ENCODE measurements around the gene ARHGAP15.

ARHGAP15 gene

DNA sequence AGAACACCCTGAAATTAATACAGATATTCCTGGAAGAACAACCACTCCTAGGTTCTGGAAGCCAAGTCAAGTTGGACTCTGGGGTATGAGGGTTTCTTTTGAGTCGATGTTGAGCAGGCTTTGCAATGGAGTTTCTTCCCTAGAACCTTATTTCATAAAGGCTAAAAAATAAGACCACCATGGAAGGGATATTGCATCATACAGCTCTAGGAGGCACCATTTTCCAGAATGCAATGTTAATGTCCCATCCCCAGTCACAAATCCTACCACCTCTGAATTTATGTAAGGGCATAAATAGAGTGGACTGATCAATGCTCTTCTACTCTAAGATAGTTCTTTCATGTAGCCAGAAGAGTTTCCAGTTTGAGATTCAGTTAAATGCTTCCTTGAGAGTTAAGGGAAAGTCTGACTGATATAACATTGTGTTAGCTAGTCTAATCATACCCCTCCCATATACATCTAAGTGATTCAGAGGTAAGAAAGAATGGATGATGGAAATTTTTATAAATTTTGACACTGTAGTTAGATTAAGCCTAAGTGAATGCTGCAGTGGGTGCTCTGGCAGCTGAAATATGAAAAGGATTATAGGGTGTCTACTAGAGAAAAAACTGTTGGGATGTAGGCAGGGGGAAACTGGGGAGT is 22.0 kb downstream of the ARHGAP15 start:
- H3K4me1 Mint-ChIP-seq, result peaks cover 86% of the 10 kb centered on the region
- CTCF ChIA-PET, result interaction anchor here (0.6 to 0.7 kb wide), 2 partner anchors 10 to 109 kb away, joined by 3 to 4 read pairs; no protein-coding TSS in a partner anchor
- H3K36me3 Mint-ChIP-seq, result peaks cover 57% of the 10 kb centered on the region
- DNase-seq, result no peak
- peak overlapping the region; percentile 80 for H3K27ac Mint-ChIP-seq
- H3K9me3 Mint-ChIP-seq, result no peaks in the 10 kb centered on the region
- no peak overlapping the region for H3K4me3 Mint-ChIP-seq
- no peaks in the 10 kb centered on the region for H3K27me3 Mint-ChIP-seq

- H3K36me3 Mint-ChIP-seq, result peaks cover 55% of the 10 kb centered on the region
- H3K4me3 Mint-ChIP-seq, result no peak overlapping the region
- no peaks in the 10 kb centered on the region for H3K27me3 Mint-ChIP-seq
- H3K9me3 Mint-ChIP-seq, result no peaks in the 10 kb centered on the region
- CTCF ChIA-PET, result interaction anchor here (0.6 to 1.3 kb wide), 2 partner anchors 24 to 53 kb away, joined by 3 to 5 read pairs; no protein-coding TSS in a partner anchor
- H3K27ac Mint-ChIP-seq, result peak overlapping the region; percentile 80
- peaks cover 83% of the 10 kb centered on the region for H3K4me1 Mint-ChIP-seq
- no peak for DNase-seq
Measured at GRCh38 chr2:143152219-143152618, 23.0 kb downstream of the ARHGAP15 start.

DNA sequence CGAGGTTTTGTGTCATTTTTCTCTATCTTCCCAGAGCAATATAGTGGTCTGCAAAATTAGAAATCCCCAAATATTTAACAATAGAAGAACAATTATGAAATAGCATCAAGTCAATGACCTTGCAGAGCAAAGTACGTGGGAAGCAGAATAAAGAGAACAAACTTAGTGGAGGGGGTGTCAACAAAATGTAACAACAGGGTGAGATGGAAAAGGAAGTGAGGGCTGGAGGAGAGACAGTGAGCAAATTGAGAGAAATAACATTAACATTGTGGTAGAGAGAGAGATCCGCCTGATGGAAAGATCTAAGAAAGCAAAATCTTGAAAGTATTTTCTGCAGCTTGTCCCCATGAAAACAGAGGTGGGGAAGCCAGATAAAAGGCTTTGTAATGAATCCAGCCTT is 23.4 kb downstream of the ARHGAP15 start:
- CTCF ChIA-PET, result interaction anchor here (0.6 to 1.3 kb wide), 2 partner anchors 24 to 52 kb away, joined by 3 to 5 read pairs; no protein-coding TSS in a partner anchor
- peaks cover 83% of the 10 kb centered on the region for H3K4me1 Mint-ChIP-seq
- H3K9me3 Mint-ChIP-seq, result no peaks in the 10 kb centered on the region
- no peak overlapping the region for H3K4me3 Mint-ChIP-seq
- H3K27ac Mint-ChIP-seq, result peak overlapping the region; percentile 80
- H3K27me3 Mint-ChIP-seq, result no peaks in the 10 kb centered on the region
- DNase-seq, result no peak
- H3K36me3 Mint-ChIP-seq, result peaks cover 56% of the 10 kb centered on the region

GRCh38 chr2:143155661-143156060 is 26.4 kb downstream of the ARHGAP15 start:
- CTCF ChIA-PET, result interaction anchor here (0.6 to 1.2 kb wide), 3 partner anchors 17 to 137 kb away, joined by 3 read pairs; no protein-coding TSS in a partner anchor
- no peak overlapping the region for H3K4me3 Mint-ChIP-seq
- peaks cover 82% of the 10 kb centered on the region for H3K4me1 Mint-ChIP-seq
- H3K27me3 Mint-ChIP-seq, result no peaks in the 10 kb centered on the region
- peaks cover 55% of the 10 kb centered on the region for H3K36me3 Mint-ChIP-seq
- DNase-seq, result no peak
- H3K27ac Mint-ChIP-seq, result no peak overlapping the region
- H3K9me3 Mint-ChIP-seq, result no peaks in the 10 kb centered on the region

DNA sequence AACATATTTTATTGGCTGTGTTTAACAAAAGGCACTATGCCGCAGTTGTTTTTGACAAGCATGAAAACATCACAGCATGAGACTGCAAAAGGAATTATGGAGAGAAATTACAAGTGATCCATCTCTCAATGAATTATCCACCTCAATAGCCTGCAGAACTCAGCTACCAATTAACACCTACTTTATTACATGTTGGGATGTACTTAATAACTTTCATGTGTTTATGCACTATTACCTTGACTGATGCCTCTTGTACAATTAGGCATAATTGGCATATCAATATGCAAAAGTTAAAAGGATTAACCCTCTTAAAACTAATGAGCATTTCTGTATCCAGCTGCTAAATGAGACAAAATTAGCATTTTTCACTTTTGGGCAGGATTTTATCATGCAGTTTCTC is 27.8 kb downstream of the ARHGAP15 start:
- H3K4me3 Mint-ChIP-seq, result no peak overlapping the region

GRCh38 chr2:143157418-143157817 is 28.2 kb downstream of the ARHGAP15 start:
- Mint-ChIP-seq H3K9me3 (no peaks in the 10 kb centered on the region), H3K27ac (no peak overlapping the region), H3K27me3 (no peaks in the 10 kb centered on the region), H3K4me1 (peaks cover 82% of the 10 kb centered on the region), H3K4me3 (no peak overlapping the region), H3K36me3 (peaks cover 59% of the 10 kb centered on the region)
- CTCF ChIA-PET, result interaction anchor here (1.0 to 1.6 kb wide), 4 partner anchors 20 to 101 kb away, joined by 3 to 11 read pairs (median 4); no protein-coding TSS in a partner anchor
- DNase-seq, result no peak

More for the DNA sequence above, 27.8 kb downstream of the ARHGAP15 start:
- Mint-ChIP-seq H3K4me1 (peaks cover 82% of the 10 kb centered on the region), H3K36me3 (peaks cover 59% of the 10 kb centered on the region), H3K27ac (no peak overlapping the region), H3K9me3 (no peaks in the 10 kb centered on the region), H3K27me3 (no peaks in the 10 kb centered on the region)
- CTCF ChIA-PET, result interaction anchor here (1.6 kb wide), 3 partner anchors 19 to 102 kb away, joined by 3 to 11 read pairs (median 4); no protein-coding TSS in a partner anchor
- no peak for DNase-seq

DNA sequence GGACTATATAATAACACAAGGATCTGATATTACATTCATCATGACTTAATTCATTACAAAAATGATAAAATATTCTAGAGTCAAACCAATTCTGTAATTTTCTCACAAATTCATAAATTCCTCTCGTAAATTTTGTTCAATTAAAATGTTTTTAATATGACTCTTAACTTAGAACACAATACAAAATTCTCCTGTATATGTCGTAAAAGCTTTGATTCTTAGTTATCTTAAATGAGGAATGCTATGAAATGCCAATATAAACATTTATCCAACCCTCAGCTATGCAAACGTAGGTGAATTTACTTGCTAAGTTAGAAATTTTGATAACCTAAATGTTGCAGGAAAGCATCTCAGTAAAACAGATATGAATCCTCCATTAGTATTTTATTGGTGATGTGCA is 28.9 kb downstream of the ARHGAP15 start:
- no peak overlapping the region for H3K27ac Mint-ChIP-seq
- no peak for DNase-seq
- H3K4me1 Mint-ChIP-seq, result peaks cover 80% of the 10 kb centered on the region
- peaks cover 58% of the 10 kb centered on the region for H3K36me3 Mint-ChIP-seq
- CTCF ChIA-PET, result interaction anchor here (0.7 to 4.9 kb wide), 5 partner anchors 20 to 101 kb away, joined by 3 to 39 read pairs (median 3); no protein-coding TSS in a partner anchor
- no peak overlapping the region for H3K4me3 Mint-ChIP-seq
- no peaks in the 10 kb centered on the region for H3K9me3 Mint-ChIP-seq
- no peaks in the 10 kb centered on the region for H3K27me3 Mint-ChIP-seq

GRCh38 chr2:143158551-143159485 is 29.6 kb downstream of the ARHGAP15 start:
- DNase-seq, result no peak
- Mint-ChIP-seq H3K27me3 (no peaks in the 10 kb centered on the region), H3K4me3 (no peak overlapping the region), H3K9me3 (no peaks in the 10 kb centered on the region), H3K36me3 (peaks cover 62% of the 10 kb centered on the region), H3K27ac (no peak overlapping the region), H3K4me1 (peaks cover 83% of the 10 kb centered on the region)
- CTCF ChIA-PET, result interaction anchor here (0.7 to 4.9 kb wide), 5 partner anchors 21 to 100 kb away, joined by 3 to 39 read pairs (median 3); no protein-coding TSS in a partner anchor

DNA sequence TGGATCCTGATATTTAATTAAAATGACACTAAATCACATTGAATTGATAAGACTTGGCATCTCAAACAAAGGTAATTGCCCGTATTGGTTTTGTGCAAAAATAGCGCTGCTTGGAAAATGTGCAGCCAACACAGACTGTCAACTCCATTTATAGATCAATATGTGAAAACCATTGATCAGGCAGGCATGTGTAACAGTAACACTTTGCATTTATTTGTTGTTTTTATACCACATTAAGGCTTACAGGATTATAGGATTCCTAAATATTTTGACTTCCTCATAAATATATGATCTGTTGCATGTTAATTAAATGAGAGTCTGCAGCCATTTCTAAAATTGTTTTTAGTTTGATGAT is 30.2 kb downstream of the ARHGAP15 start:
- Mint-ChIP-seq H3K27ac (peak overlapping the region; percentile 58), H3K9me3 (no peaks in the 10 kb centered on the region), H3K27me3 (no peaks in the 10 kb centered on the region), H3K4me1 (peaks cover 85% of the 10 kb centered on the region), H3K4me3 (no peak overlapping the region), H3K36me3 (peaks cover 65% of the 10 kb centered on the region)
- CTCF ChIA-PET, result interaction anchor here (2.3 to 4.9 kb wide), 3 partner anchors 12 to 102 kb away, joined by 5 to 39 read pairs (median 16); no protein-coding TSS in a partner anchor
- DNase-seq, result no peak

DNA sequence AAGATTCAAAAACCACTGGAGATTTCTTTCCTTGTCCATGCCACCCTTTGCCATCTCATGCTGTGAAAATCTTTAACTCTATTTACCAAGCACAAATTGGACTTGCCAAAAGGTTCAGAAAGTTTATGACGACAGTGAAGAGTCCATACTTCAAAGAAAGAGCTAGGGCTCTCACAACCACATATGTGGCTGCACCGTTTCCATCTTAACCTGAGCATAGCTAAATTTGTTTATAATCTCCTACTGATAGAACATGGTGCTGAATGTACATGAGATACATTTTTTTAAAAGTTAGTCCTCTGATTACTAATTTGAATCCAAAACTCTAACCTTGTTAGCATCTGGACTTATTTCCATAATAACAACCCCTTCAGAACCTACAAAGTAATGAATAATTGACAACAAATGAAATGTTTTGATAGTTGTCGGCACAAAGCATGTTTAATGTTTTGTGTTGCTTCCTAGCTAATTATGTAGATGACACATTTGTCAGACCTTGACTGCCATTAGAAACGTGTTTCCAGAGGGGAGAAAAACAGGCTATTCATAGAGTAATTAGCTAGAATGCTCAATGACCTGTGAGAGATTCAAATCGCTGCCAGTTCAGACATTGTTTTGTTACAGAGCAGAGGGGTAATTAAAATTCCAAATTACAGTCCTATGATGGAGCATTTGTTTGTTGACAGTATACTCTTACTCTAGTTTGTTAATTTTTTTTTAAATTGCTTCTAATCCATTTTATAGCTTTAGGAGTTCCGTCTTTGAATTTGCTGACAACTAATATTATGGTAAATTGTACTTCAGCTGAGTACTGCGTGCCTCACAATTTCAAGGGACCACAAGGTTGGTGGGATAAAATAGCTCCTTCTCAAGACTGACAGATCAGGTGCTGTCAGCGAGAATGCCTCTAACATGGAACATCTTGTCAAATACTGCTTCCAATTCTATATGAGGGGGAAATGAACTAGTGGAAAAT is 31.8 kb downstream of the ARHGAP15 start:
- Mint-ChIP-seq H3K27ac (peak overlapping the region; percentile 59), H3K4me1 (peaks cover 82% of the 10 kb centered on the region), H3K4me3 (no peak overlapping the region), H3K9me3 (no peaks in the 10 kb centered on the region), H3K36me3 (peaks cover 65% of the 10 kb centered on the region), H3K27me3 (no peaks in the 10 kb centered on the region)
- no peak for DNase-seq
- CTCF ChIA-PET, result interaction anchor here (1.1 to 4.9 kb wide), 16 partner anchors 10 to 126 kb away, joined by 3 to 39 read pairs (median 7); no protein-coding TSS in a partner anchor

DNA sequence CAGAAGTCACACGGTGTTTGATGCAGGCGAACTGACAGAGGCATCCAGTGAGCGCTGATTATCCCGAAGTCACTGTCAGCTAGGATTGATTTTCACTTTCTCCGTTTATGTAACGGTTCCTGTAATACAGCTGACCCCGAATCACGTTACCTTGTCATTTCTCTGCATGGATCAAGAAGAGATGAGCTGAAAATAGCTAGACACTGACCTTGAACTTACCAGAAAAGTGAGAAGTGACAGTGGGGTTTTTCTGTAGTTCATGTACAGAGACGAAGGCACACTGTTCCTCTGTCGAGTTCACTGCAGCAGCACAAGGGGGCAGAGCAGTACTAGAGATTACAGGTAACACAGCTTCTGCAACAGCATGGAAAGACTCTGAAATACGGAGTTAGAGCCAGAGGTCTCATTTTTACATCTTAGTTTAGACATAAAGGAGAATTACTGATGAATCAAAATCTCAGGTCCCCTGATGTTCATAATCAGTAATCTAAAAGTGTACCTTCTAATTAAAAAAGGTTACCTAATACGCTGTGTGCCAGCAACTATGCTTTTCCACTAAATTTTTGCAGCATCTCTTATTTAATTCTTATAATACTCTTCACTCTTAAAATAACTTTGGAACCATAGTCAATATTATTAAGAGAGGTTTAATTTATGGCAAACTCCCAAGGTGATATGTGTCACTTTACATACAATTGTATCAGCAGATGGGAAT is 33.1 kb downstream of the ARHGAP15 start:
- peaks cover 64% of the 10 kb centered on the region for H3K36me3 Mint-ChIP-seq
- CTCF ChIA-PET, result interaction anchor here (1.1 to 4.9 kb wide), 15 partner anchors 18 to 129 kb away, joined by 3 to 39 read pairs (median 6); no protein-coding TSS in a partner anchor
- H3K4me3 Mint-ChIP-seq, result no peak overlapping the region
- peak overlapping the region; percentile 8 for H3K27ac Mint-ChIP-seq
- DNase-seq, result peak; percentile 70
- peaks cover 75% of the 10 kb centered on the region for H3K4me1 Mint-ChIP-seq
- H3K27me3 Mint-ChIP-seq, result no peaks in the 10 kb centered on the region
- no peaks in the 10 kb centered on the region for H3K9me3 Mint-ChIP-seq

DNA sequence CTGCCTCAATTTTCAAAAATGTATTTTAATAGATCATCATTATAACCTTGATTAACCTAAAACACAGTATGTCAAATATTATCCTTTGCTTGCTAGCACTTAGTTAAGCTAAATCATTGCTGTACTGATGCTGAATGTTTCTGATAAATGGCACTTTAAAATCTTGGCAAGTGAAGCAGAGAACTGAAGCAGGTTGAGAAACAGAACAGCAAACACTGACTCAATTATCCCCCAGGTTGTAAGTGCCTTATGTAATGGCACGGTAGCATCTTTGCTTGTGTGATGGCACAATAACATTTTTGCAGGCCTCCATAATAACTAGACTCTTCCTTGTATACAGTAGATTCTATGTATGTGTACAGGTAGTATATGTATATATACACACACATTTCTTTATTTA is 33.8 kb downstream of the ARHGAP15 start:
- H3K27me3 Mint-ChIP-seq, result no peaks in the 10 kb centered on the region
- H3K4me1 Mint-ChIP-seq, result peaks cover 74% of the 10 kb centered on the region
- no peak overlapping the region for H3K27ac Mint-ChIP-seq
- H3K4me3 Mint-ChIP-seq, result no peak overlapping the region
- no peak for DNase-seq
- H3K36me3 Mint-ChIP-seq, result peaks cover 65% of the 10 kb centered on the region
- CTCF ChIA-PET, result interaction anchor here (1.1 to 4.9 kb wide), 7 partner anchors 52 to 130 kb away, joined by 3 to 39 read pairs (median 6); no protein-coding TSS in a partner anchor
- H3K9me3 Mint-ChIP-seq, result no peaks in the 10 kb centered on the region

Data from activated naive CD4-positive, alpha-beta T cell treated with anti-CD3 and anti-CD28 coated beads, Interleukin-2, amount 10 ng/mL, durations not matched to agents 7 days and 5 days (primary cell).